IMR-90 (cell line): ENCODE data around the gene DGKD. TPM values are rescaled to one million over a fixed set of nuclear protein-coding genes. Genes with fewer than 3 reads are reported as not detected.

Source experiments
- ATAC-seq: fragments of 200-7000 bp; cut with Tn5 transposase; 2 replicates; pipeline ENCODE4 v1.9.1; 2020; ENCODE audit warnings: low read depth, mild to moderate bottlenecking, moderate library complexity
- BruUV-seq: library from RNA; stranded (reverse); fragments of 400-500 nt; replicated peaks from 2 replicates; lab custom pipeline; 2021; lab: Mats Ljungman, UMichigan
- CTCF ChIA-PET: fragments of 300-600 bp; formaldehyde crosslinking; extraction: SDS; loops from one replicate; lab custom pipeline; 2021; ENCODE audit warnings: antibody characterized with exemption; lab: Yijun Ruan, JAX
- POLR2A ChIA-PET: fragments of 300-600 bp; sonication (Branson Sonifier 250); formaldehyde crosslinking; loops from one replicate; lab custom pipeline; 2022; ENCODE audit warnings: antibody characterized with exemption; ENCODE audit not compliant: unreplicated experiment; lab: Charles Lee
- DNase-seq: peaks from one replicate; pipeline ENCODE4 v3.0.0; 2013
- H2AFZ ChIP-seq: replicated peaks from 2 replicates; pipeline ENCODE3; 2013; ENCODE audit warnings: low read length, mild to moderate bottlenecking; ENCODE audit not compliant: poor library complexity
- H2AK5ac ChIP-seq: 2 replicates; pipeline ENCODE4 v1.6.1; 2013; ENCODE audit warnings: low read depth, low read length, inconsistent platforms
- H2AK9ac ChIP-seq: replicated peaks from 2 replicates; pipeline ENCODE3; 2013; ENCODE audit warnings: mild to moderate bottlenecking, low read depth, low read length, moderate library complexity; ENCODE audit not compliant: poor library complexity
- H2BK120ac ChIP-seq: 2 replicates; pipeline ENCODE4 v1.6.1; 2013; ENCODE audit warnings: low read depth, low read length, inconsistent platforms
- H2BK15ac ChIP-seq: 3 replicates; pipeline ENCODE4 v1.6.1; 2013; ENCODE audit warnings: low read depth, low read length, inconsistent platforms
- H2BK20ac ChIP-seq: 2 replicates; pipeline ENCODE4 v1.6.1; 2013; ENCODE audit warnings: low read depth, mild to moderate bottlenecking, inconsistent platforms, low read length, moderate library complexity
- H2BK5ac ChIP-seq: 2 replicates; pipeline ENCODE4 v1.6.1; 2013; ENCODE audit warnings: mild to moderate bottlenecking, low read depth, low read length, inconsistent platforms; ENCODE audit not compliant: poor library complexity, severe bottlenecking
- H3K14ac ChIP-seq: replicated peaks from 2 replicates; pipeline ENCODE4 v1.6.1; 2013; ENCODE audit warnings: low read depth, low read length, inconsistent platforms
- H3K18ac ChIP-seq: 2 replicates; pipeline ENCODE4 v1.6.1; 2013; ENCODE audit warnings: low read depth, low read length, control low read depth
- H3K23ac ChIP-seq: 2 replicates; pipeline ENCODE4 v1.6.1; 2013; ENCODE audit warnings: low read depth, low read length, inconsistent platforms
- H3K27ac ChIP-seq: 2 replicates; pipeline ENCODE4 v1.5.1; 2013; ENCODE audit warnings: mild to moderate bottlenecking, control low read depth, low read length; ENCODE audit not compliant: insufficient read depth
- H3K27me3 ChIP-seq: 2 replicates; pipeline ENCODE4 v1.6.1; 2013; ENCODE audit warnings: low read length; ENCODE audit not compliant: control insufficient read depth, insufficient read depth
- H3K36me3 ChIP-seq: 2 replicates; pipeline ENCODE4 v1.6.1; 2013; ENCODE audit warnings: low read length, mixed read lengths; ENCODE audit not compliant: control insufficient read depth, insufficient read depth
- H3K4ac ChIP-seq: 2 replicates; pipeline ENCODE4 v1.6.1; 2013; ENCODE audit warnings: low read depth, low read length, inconsistent platforms
- H3K4me1 ChIP-seq: 2 replicates; pipeline ENCODE4 v1.6.1; 2013; ENCODE audit warnings: low read length, mixed read lengths; ENCODE audit not compliant: control insufficient read depth, insufficient read depth
- H3K4me2 ChIP-seq: 2 replicates; pipeline ENCODE4 v1.6.1; 2013; ENCODE audit warnings: low read depth, mild to moderate bottlenecking, control low read depth, low read length, moderate library complexity
- H3K4me3 ChIP-seq: 2 replicates; pipeline ENCODE4 v1.5.1; 2013; ENCODE audit warnings: low read depth, mild to moderate bottlenecking, control low read depth, low read length, moderate library complexity; ENCODE audit not compliant: insufficient read depth
- H3K56ac ChIP-seq: 2 replicates; pipeline ENCODE4 v1.6.1; 2013; ENCODE audit warnings: low read length, inconsistent platforms; ENCODE audit not compliant: insufficient read depth; ENCODE audit errors: extremely low read depth
- H3K79me1 ChIP-seq, 2 experiments: 2 replicates each; pipeline ENCODE4 v1.6.1; 2013; ENCODE audit warnings: low read length in 2 of 2, inconsistent platforms in 1 of 2, low read depth in 1 of 2
- H3K9ac ChIP-seq: 2 replicates; pipeline ENCODE4 v1.6.1; 2013; ENCODE audit warnings: low read depth, low read length, control low read depth
- H3K9me1 ChIP-seq: 2 replicates; pipeline ENCODE4 v1.6.1; 2013; ENCODE audit warnings: low read length, inconsistent platforms; ENCODE audit not compliant: insufficient read depth
- H3K9me3 ChIP-seq: 2 replicates; pipeline ENCODE4 v1.6.1; 2013; ENCODE audit warnings: low read length; ENCODE audit not compliant: control insufficient read depth, insufficient read depth
- H4K20me1 ChIP-seq: 2 replicates; pipeline ENCODE4 v1.6.1; 2013; ENCODE audit warnings: low read length, inconsistent platforms; ENCODE audit not compliant: insufficient read depth
- H4K5ac ChIP-seq: 2 replicates; pipeline ENCODE4 v1.6.1; 2013; ENCODE audit warnings: mild to moderate bottlenecking, low read depth, low read length, control low read depth
- H4K8ac ChIP-seq, 2 experiments: 2 replicates each; pipeline ENCODE4 v1.6.1; 2013; ENCODE audit warnings: low read depth in 2 of 2, low read length in 2 of 2, control low read depth in 1 of 2, inconsistent platforms in 1 of 2
- H4K91ac ChIP-seq: 2 replicates; pipeline ENCODE4 v1.6.1; 2013; ENCODE audit warnings: low read depth, low read length, inconsistent platforms; ENCODE audit not compliant: insufficient read depth
- BHLHE40 ChIP-seq: fragments of 150-350 bp; IDR thresholded peaks from 2 replicates; pipeline ENCODE4 v1.6.1; 2016; ENCODE audit warnings: mild to moderate bottlenecking, low read depth, low read length
- CEBPB ChIP-seq: IDR thresholded peaks from 2 replicates; pipeline ENCODE4 v1.6.1; 2012; ENCODE audit warnings: low read depth, low read length, improper control_type of control experiment
- CTCF ChIP-seq: conservative IDR thresholded peaks from 2 replicates; pipeline ENCODE4 v1.5.1; 2012; ENCODE audit warnings: mild to moderate bottlenecking, low read depth, low read length, improper control_type of control experiment
- FOS ChIP-seq: fragments of 150-350 bp; IDR thresholded peaks from 2 replicates; pipeline ENCODE4 v1.6.1; 2016; ENCODE audit warnings: low read depth, low read length
- MAFK ChIP-seq: IDR thresholded peaks from 2 replicates; pipeline ENCODE4 v1.6.1; 2012; ENCODE audit warnings: low read depth, low read length, improper control_type of control experiment
- MXI1 ChIP-seq: IDR thresholded peaks from 2 replicates; pipeline ENCODE4 v1.6.1; 2012; ENCODE audit warnings: low read depth, mild to moderate bottlenecking, low read length, moderate library complexity, borderline replicate concordance
- NFE2L2 ChIP-seq: fragments of 150-350 bp; IDR thresholded peaks from 2 replicates; pipeline ENCODE4 v1.6.1; 2016; ENCODE audit warnings: low read depth, mild to moderate bottlenecking, low read length
- RAD21 ChIP-seq: IDR thresholded peaks from 2 replicates; pipeline ENCODE4 v1.6.1; 2012; ENCODE audit warnings: low read length, improper control_type of control experiment
- RCOR1 ChIP-seq: IDR thresholded peaks from 2 replicates; pipeline ENCODE4 v1.6.1; 2012; ENCODE audit warnings: mild to moderate bottlenecking, low read length, improper control_type of control experiment; ENCODE audit not compliant: insufficient replicate concordance
- RFX5 ChIP-seq: IDR thresholded peaks from 2 replicates; pipeline ENCODE4 v1.8.0; 2012; ENCODE audit warnings: low read depth, mild to moderate bottlenecking, low read length, moderate library complexity
- SMC3 ChIP-seq: fragments of 150-350 bp; IDR thresholded peaks from 2 replicates; pipeline ENCODE4 v1.6.1; 2016; ENCODE audit warnings: low read depth, mild to moderate bottlenecking, antibody characterized with exemption, low read length, moderate library complexity
- WGBS, 2 experiments: methylation state at CpG; one replicate each; pipeline versions ENCODE4 v1.1.5 to v1.1.7; 2013; ENCODE audit warnings: missing lambda C conversion rate in 2 of 2; ENCODE audit not compliant: insufficient read length in 1 of 2; ENCODE audit errors: extremely low coverage in 2 of 2; 5-methylcytosine and 5-hydroxymethylcytosine counted together
- dilution Hi-C: fragments of 300-500 bp; cut with HindIII; formaldehyde crosslinking; loops from one replicate; pipeline ENCODE4 v1.14.3; 2018; ENCODE audit warnings: low sequenced_read_pairs; ENCODE audit not compliant: unreplicated experiment
- in situ Hi-C: fragments of 300-500 bp; cut with MboI; formaldehyde crosslinking; loops from 3 replicates; pipeline ENCODE4 v1.14.3; 2019; ENCODE audit warnings: low sequenced_read_pairs, inconsistent platforms, mixed read lengths
- intact Hi-C: fragments of 100-400 bp; cut with micrococcal nuclease; formaldehyde crosslinking; loops from 2 replicates; pipeline ENCODE4 v1.10.0; 2022
- polyA plus RNA-seq, 3 experiments: library from polyadenylated mRNA; depleted of rRNA; stranded (reverse); fragments of >200 nt; gene quantifications; 2 replicates each; pipeline ENCODE4 v1.2.3, GENCODE V29; 2012; ENCODE audit warnings: low replicate concordance in 1 of 3
- total RNA-seq: library from RNA; depleted of rRNA; stranded (reverse); fragments of >200 nt; gene quantifications from 2 replicates; pipeline ENCODE4 v1.2.3, GENCODE V29; 2012

The DGKD gene
- total and polyA plus RNA-seq, 2 of the 4 experiments (the other 2 are of a cell fraction): 6.5 to 10.1 TPM

- TF ChIP-seq RCOR1 (no peak), NFE2L2 (no peak), MXI1 (no peak)
Observed at GRCh38 chr2:233353769-233354499, at the start of gene DGKD (continued).

- no peak within 1 kb of the TSS for H2AFZ ChIP-seq
- H4K20me1 ChIP-seq: no peaks in the 10 kb centered on the region
- no peak within 1 kb of the TSS for H2BK20ac ChIP-seq
- no peak within 1 kb of the TSS for H2AK9ac ChIP-seq
- H4K5ac ChIP-seq: no peak within 1 kb of the TSS
- no peak within 1 kb of the TSS for H3K4me3 ChIP-seq
- H2BK120ac ChIP-seq: no peak within 1 kb of the TSS
- no peak within 1 kb of the TSS for H3K27ac ChIP-seq
- H3K56ac ChIP-seq: no peak within 1 kb of the TSS
- no CpG with 5 or more reads among the region's 7 CpGs for WGBS, 2 experiments
- H3K9me1 ChIP-seq: no peaks in the 10 kb centered on the region; the same call in 1 of the 2 replicates
- TF ChIP-seq RFX5: no peak
- no peak for TF ChIP-seq CTCF
- no peak for TF ChIP-seq RCOR1
- no peak for TF ChIP-seq FOS
- TF ChIP-seq BHLHE40: no peak
- no peak for TF ChIP-seq SMC3
- TF ChIP-seq MAFK: no peak
- no peak for TF ChIP-seq CEBPB
- TF ChIP-seq RAD21: no peak
- in situ Hi-C loops (no loop called here), dilution Hi-C loops (no loop called here), intact Hi-C loops (no loop called here)
- H3K4me2 ChIP-seq: no peak within 1 kb of the TSS
- ATAC-seq (no peak), DNase-seq (no peak)
- no peaks in the 10 kb centered on the region for H3K79me1 ChIP-seq
- no peak within 1 kb of the TSS for H3K18ac ChIP-seq
- no peak within 1 kb of the TSS for H2BK15ac ChIP-seq
- no peak within 1 kb of the TSS for H3K14ac ChIP-seq
- H3K27me3 ChIP-seq: peaks cover 9% of the 10 kb centered on the region
- H3K9ac ChIP-seq: no peak within 1 kb of the TSS
- ChIA-PET CTCF (interaction anchor here (0.6 kb wide), 1 partner anchor 16 kb away, joined by 3 read pairs; no protein-coding TSS in a partner anchor), POLR2A (interaction anchor here (0.6 kb wide), 1 partner anchor 1252 kb away, joined by 3 read pairs; no protein-coding TSS in a partner anchor)
- no peak within 1 kb of the TSS for H2BK5ac ChIP-seq
- H4K91ac ChIP-seq: no peak within 1 kb of the TSS
- no peak within 1 kb of the TSS for H4K8ac ChIP-seq
- no peak within 1 kb of the TSS for H3K4ac ChIP-seq
- no peaks in the 10 kb centered on the region for H3K9me3 ChIP-seq
- no peaks in the 10 kb centered on the region for H3K4me1 ChIP-seq
- H3K23ac ChIP-seq: no peak within 1 kb of the TSS
- no TSS peak for BruUV-seq
- H2AK5ac ChIP-seq: no peak within 1 kb of the TSS
- H3K36me3 ChIP-seq: no peaks in the 10 kb centered on the region
Observed at GRCh38 chr2:233307565-233307964, 46.7 kb upstream of the DGKD start, which contains the start of gene SAG. SAG (plus strand) TSS chr2:233307816; CDS start chr2:233309190, 1,374 bp downstream.
